ENCODE measurements around the gene RAPGEF6.
A peak's percentile ranks its signal among the peaks of the same experiment; 100 is the strongest.

RAPGEF6 gene

GRCh38 chr5:131659290-131659689 is 24.3 kb upstream of the RAPGEF6 start:
- DNase-seq (ENCODE audit: low read depth), result no peak
- TF ChIP-seq CTCF (IDR thresholded peaks at IDR 0.05; ENCODE audit: insufficient read depth, low read depth, low read length, missing control alignments), result no peak
- H3K4me3 ChIP-seq (ENCODE audit: low read depth, low read length), result no peak overlapping the region

GRCh38 chr5:131654776-131655175 is 19.7 kb upstream of the RAPGEF6 start:
- H3K4me3 ChIP-seq (ENCODE audit: low read depth, low read length), result no peak overlapping the region
- TF ChIP-seq CTCF (IDR thresholded peaks at IDR 0.05; ENCODE audit: insufficient read depth, low read depth, low read length, missing control alignments), result no peak
- DNase-seq (ENCODE audit: low read depth), result no peak

- no peak overlapping the region for H3K4me3 ChIP-seq (ENCODE audit: low read depth, low read length)
- no peak for TF ChIP-seq CTCF (IDR thresholded peaks at IDR 0.05; ENCODE audit: insufficient read depth, low read depth, low read length, missing control alignments)
- DNase-seq (ENCODE audit: low read depth), result no peak
Observed at GRCh38 chr5:131654309-131654708, 19.3 kb upstream of the RAPGEF6 start.

GRCh38 chr5:131649161-131649560 is 14.1 kb upstream of the RAPGEF6 start:
- DNase-seq (ENCODE audit: low read depth), result no peak
- TF ChIP-seq CTCF (IDR thresholded peaks at IDR 0.05; ENCODE audit: insufficient read depth, low read depth, low read length, missing control alignments), result no peak

GRCh38 chr5:131647048-131647769 is 12.2 kb upstream of the RAPGEF6 start:
- DNase-seq (ENCODE audit: low read depth), result peak; percentile 54
- H3K4me3 ChIP-seq (ENCODE audit: low read depth, low read length), result peak overlapping the region; percentile 14; the same call in 1 of the 2 replicates
- TF ChIP-seq CTCF (IDR thresholded peaks at IDR 0.05; ENCODE audit: insufficient read depth, low read depth, low read length, missing control alignments), result no peak

More at GRCh38 chr5:131649161-131649560, 14.1 kb upstream of the RAPGEF6 start:
- no peak overlapping the region for H3K4me3 ChIP-seq (ENCODE audit: low read depth, low read length)

- TF ChIP-seq CTCF (IDR thresholded peaks at IDR 0.05; ENCODE audit: insufficient read depth, low read depth, low read length, missing control alignments), result no peak
- no peak for DNase-seq (ENCODE audit: low read depth)
Observed at GRCh38 chr5:131644822-131645221, 9.8 kb upstream of the RAPGEF6 start.

GRCh38 chr5:131644370-131644769 is 9.3 kb upstream of the RAPGEF6 start:
- TF ChIP-seq CTCF (IDR thresholded peaks at IDR 0.05; ENCODE audit: insufficient read depth, low read depth, low read length, missing control alignments), result no peak
- no peak overlapping the region for H3K4me3 ChIP-seq (ENCODE audit: low read depth, low read length)
- no peak for DNase-seq (ENCODE audit: low read depth)

More at GRCh38 chr5:131644822-131645221, 9.8 kb upstream of the RAPGEF6 start:
- H3K4me3 ChIP-seq (ENCODE audit: low read depth, low read length), result no peak overlapping the region
